ENCODE results near the gene AGO4.

GRCh38 chr1:35790670-35791069, 17.1 kb upstream of the AGO4 start:
- TF ChIP-seq POLR2A (IDR thresholded peaks at IDR 0.05): no peak
- TF ChIP-seq, protein P1, sequence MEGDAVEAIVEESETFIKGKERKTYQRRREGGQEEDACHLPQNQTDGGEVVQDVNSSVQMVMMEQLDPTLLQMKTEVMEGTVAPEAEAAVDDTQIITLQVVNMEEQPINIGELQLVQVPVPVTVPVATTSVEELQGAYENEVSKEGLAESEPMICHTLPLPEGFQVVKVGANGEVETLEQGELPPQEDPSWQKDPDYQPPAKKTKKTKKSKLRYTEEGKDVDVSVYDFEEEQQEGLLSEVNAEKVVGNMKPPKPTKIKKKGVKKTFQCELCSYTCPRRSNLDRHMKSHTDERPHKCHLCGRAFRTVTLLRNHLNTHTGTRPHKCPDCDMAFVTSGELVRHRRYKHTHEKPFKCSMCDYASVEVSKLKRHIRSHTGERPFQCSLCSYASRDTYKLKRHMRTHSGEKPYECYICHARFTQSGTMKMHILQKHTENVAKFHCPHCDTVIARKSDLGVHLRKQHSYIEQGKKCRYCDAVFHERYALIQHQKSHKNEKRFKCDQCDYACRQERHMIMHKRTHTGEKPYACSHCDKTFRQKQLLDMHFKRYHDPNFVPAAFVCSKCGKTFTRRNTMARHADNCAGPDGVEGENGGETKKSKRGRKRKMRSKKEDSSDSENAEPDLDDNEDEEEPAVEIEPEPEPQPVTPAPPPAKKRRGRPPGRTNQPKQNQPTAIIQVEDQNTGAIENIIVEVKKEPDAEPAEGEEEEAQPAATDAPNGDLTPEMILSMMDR (IDR thresholded peaks at IDR 0.05 in 4 of 5, conservative IDR thresholded peaks at IDR 0.05 in 1 of 5): no peak
